ENCODE results near the gene VMAC.
"Not testable (repeated sequence)": the region's sequence is repeated elsewhere in the genome, so short reads cannot be mapped to it uniquely, and the experiment has no call there.

VMAC gene

GRCh38 chr19:5904352-5905113 is at the start of gene VMAC:
VMAC (plus strand) TSS chr19:5904872; CDS start chr19:5904891, 19 bp downstream.
- no peaks in the 10 kb centered on the region for H3K27me3 ChIP-seq (ENCODE audit: control insufficient read depth in 1 of 2, insufficient read depth in 2 of 2, low read length in 2 of 2)
- peak within 1 kb of the TSS; percentile 87 for H3K27ac ChIP-seq (ENCODE audit: low read depth, low read length)
- no peaks in the 10 kb centered on the region for H3K9me3 ChIP-seq (ENCODE audit: control insufficient read depth in 1 of 2, low read length in 2 of 2)
- H3K9ac ChIP-seq (ENCODE audit: low read depth in 1 of 2, low read length in 2 of 2): peak within 1 kb of the TSS; percentile 88 to 91
- peaks cover 0 to 10% of the 10 kb centered on the region in 2 donors for H3K36me3 ChIP-seq (ENCODE audit: control insufficient read depth in 1 of 2, insufficient read depth in 2 of 2, low read length in 2 of 2)
- H3K4me3 ChIP-seq (ENCODE audit: low read depth in 1 of 2, low read length in 2 of 2): peak within 1 kb of the TSS; percentile 90 to 96
- peaks cover 0 to 22% of the 10 kb centered on the region in 2 donors for H3K4me1 ChIP-seq (ENCODE audit: control insufficient read depth in 1 of 2, insufficient read depth in 2 of 2, low read length in 2 of 2)

GRCh38 chr19:5855151-5855550 is 49.5 kb upstream of the VMAC start:
- not testable (repeated sequence) for H3K36me3 ChIP-seq (ENCODE audit: control insufficient read depth in 1 of 2, insufficient read depth in 2 of 2, low read length in 2 of 2); H3K27ac ChIP-seq (ENCODE audit: low read depth, low read length); H3K4me3 ChIP-seq (ENCODE audit: low read depth in 1 of 2, low read length in 2 of 2); H3K9ac ChIP-seq (ENCODE audit: low read depth in 1 of 2, low read length in 2 of 2); H3K9me3 ChIP-seq (ENCODE audit: control insufficient read depth in 1 of 2, low read length in 2 of 2); H3K4me1 ChIP-seq (ENCODE audit: control insufficient read depth in 1 of 2, insufficient read depth in 2 of 2, low read length in 2 of 2); H3K27me3 ChIP-seq (ENCODE audit: control insufficient read depth in 1 of 2, insufficient read depth in 2 of 2, low read length in 2 of 2)

- Histone ChIP-seq H3K36me3 (ENCODE audit: control insufficient read depth in 1 of 2, insufficient read depth in 2 of 2, low read length in 2 of 2) (no peaks in the 10 kb centered on the region), H3K9me3 (ENCODE audit: control insufficient read depth in 1 of 2, low read length in 2 of 2) (no peaks in the 10 kb centered on the region), H3K27ac (ENCODE audit: low read depth, low read length) (no peak overlapping the region), H3K4me3 (ENCODE audit: low read depth in 1 of 2, low read length in 2 of 2) (no peak overlapping the region), H3K9ac (ENCODE audit: low read depth in 1 of 2, low read length in 2 of 2) (no peak overlapping the region), H3K27me3 (ENCODE audit: control insufficient read depth in 1 of 2, insufficient read depth in 2 of 2, low read length in 2 of 2) (no peaks in the 10 kb centered on the region), H3K4me1 (ENCODE audit: control insufficient read depth in 1 of 2, insufficient read depth in 2 of 2, low read length in 2 of 2) (peaks cover 0 to 6% of the 10 kb centered on the region in 2 donors)
Observed at GRCh38 chr19:5857203-5858081, 47.2 kb upstream of the VMAC start.

- H3K4me1 ChIP-seq (ENCODE audit: control insufficient read depth in 1 of 2, insufficient read depth in 2 of 2, low read length in 2 of 2): peaks cover 0 to 6% of the 10 kb centered on the region in 2 donors
- H3K9me3 ChIP-seq (ENCODE audit: control insufficient read depth in 1 of 2, low read length in 2 of 2): no peaks in the 10 kb centered on the region
- H3K4me3 ChIP-seq (ENCODE audit: low read depth in 1 of 2, low read length in 2 of 2): no peak overlapping the region
- no peaks in the 10 kb centered on the region for H3K27me3 ChIP-seq (ENCODE audit: control insufficient read depth in 1 of 2, insufficient read depth in 2 of 2, low read length in 2 of 2)
- no peak overlapping the region for H3K27ac ChIP-seq (ENCODE audit: low read depth, low read length)
- no peaks in the 10 kb centered on the region for H3K36me3 ChIP-seq (ENCODE audit: control insufficient read depth in 1 of 2, insufficient read depth in 2 of 2, low read length in 2 of 2)
- no peak overlapping the region for H3K9ac ChIP-seq (ENCODE audit: low read depth in 1 of 2, low read length in 2 of 2)
Observed at GRCh38 chr19:5863030-5863665, 41.5 kb upstream of the VMAC start.

- H3K27ac ChIP-seq (ENCODE audit: low read depth, low read length): no peak overlapping the region
- no peaks in the 10 kb centered on the region for H3K27me3 ChIP-seq (ENCODE audit: control insufficient read depth in 1 of 2, insufficient read depth in 2 of 2, low read length in 2 of 2)
- H3K4me3 ChIP-seq (ENCODE audit: low read depth in 1 of 2, low read length in 2 of 2): no peak overlapping the region
- H3K9ac ChIP-seq (ENCODE audit: low read depth in 1 of 2, low read length in 2 of 2): no peak overlapping the region
- H3K9me3 ChIP-seq (ENCODE audit: control insufficient read depth in 1 of 2, low read length in 2 of 2): no peaks in the 10 kb centered on the region
- peaks cover 0 to 6% of the 10 kb centered on the region in 2 donors for H3K4me1 ChIP-seq (ENCODE audit: control insufficient read depth in 1 of 2, insufficient read depth in 2 of 2, low read length in 2 of 2)
- no peaks in the 10 kb centered on the region for H3K36me3 ChIP-seq (ENCODE audit: control insufficient read depth in 1 of 2, insufficient read depth in 2 of 2, low read length in 2 of 2)
Observed at GRCh38 chr19:5864013-5864720, 40.5 kb upstream of the VMAC start.

- Histone ChIP-seq H3K9ac (ENCODE audit: low read depth in 1 of 2, low read length in 2 of 2) (no peak overlapping the region), H3K4me1 (ENCODE audit: control insufficient read depth in 1 of 2, insufficient read depth in 2 of 2, low read length in 2 of 2) (peaks cover 0 to 6% of the 10 kb centered on the region in 2 donors), H3K27me3 (ENCODE audit: control insufficient read depth in 1 of 2, insufficient read depth in 2 of 2, low read length in 2 of 2) (no peaks in the 10 kb centered on the region), H3K4me3 (ENCODE audit: low read depth in 1 of 2, low read length in 2 of 2) (no peak overlapping the region), H3K27ac (ENCODE audit: low read depth, low read length) (no peak overlapping the region), H3K36me3 (ENCODE audit: control insufficient read depth in 1 of 2, insufficient read depth in 2 of 2, low read length in 2 of 2) (no peaks in the 10 kb centered on the region), H3K9me3 (ENCODE audit: control insufficient read depth in 1 of 2, low read length in 2 of 2) (no peaks in the 10 kb centered on the region)
Observed at GRCh38 chr19:5864725-5865486, 39.8 kb upstream of the VMAC start.

- Histone ChIP-seq H3K4me1 (ENCODE audit: control insufficient read depth in 1 of 2, insufficient read depth in 2 of 2, low read length in 2 of 2) (peaks cover 0 to 6% of the 10 kb centered on the region in 2 donors), H3K9ac (ENCODE audit: low read depth in 1 of 2, low read length in 2 of 2) (no peak overlapping the region), H3K4me3 (ENCODE audit: low read depth in 1 of 2, low read length in 2 of 2) (no peak overlapping the region), H3K9me3 (ENCODE audit: control insufficient read depth in 1 of 2, low read length in 2 of 2) (no peaks in the 10 kb centered on the region), H3K27ac (ENCODE audit: low read depth, low read length) (no peak overlapping the region), H3K27me3 (ENCODE audit: control insufficient read depth in 1 of 2, insufficient read depth in 2 of 2, low read length in 2 of 2) (no peaks in the 10 kb centered on the region), H3K36me3 (ENCODE audit: control insufficient read depth in 1 of 2, insufficient read depth in 2 of 2, low read length in 2 of 2) (no peaks in the 10 kb centered on the region)
Observed at GRCh38 chr19:5865772-5866171, 38.9 kb upstream of the VMAC start.

- Histone ChIP-seq H3K27ac (ENCODE audit: low read depth, low read length) (no peak overlapping the region), H3K9ac (ENCODE audit: low read depth in 1 of 2, low read length in 2 of 2) (no peak overlapping the region), H3K9me3 (ENCODE audit: control insufficient read depth in 1 of 2, low read length in 2 of 2) (no peaks in the 10 kb centered on the region), H3K4me1 (ENCODE audit: control insufficient read depth in 1 of 2, insufficient read depth in 2 of 2, low read length in 2 of 2) (no peaks in the 10 kb centered on the region), H3K27me3 (ENCODE audit: control insufficient read depth in 1 of 2, insufficient read depth in 2 of 2, low read length in 2 of 2) (no peaks in the 10 kb centered on the region), H3K4me3 (ENCODE audit: low read depth in 1 of 2, low read length in 2 of 2) (no peak overlapping the region), H3K36me3 (ENCODE audit: control insufficient read depth in 1 of 2, insufficient read depth in 2 of 2, low read length in 2 of 2) (no peaks in the 10 kb centered on the region)
Observed at GRCh38 chr19:5867201-5868136, 37.2 kb upstream of the VMAC start.

Data from duodenal mucosa (tissue), 2 donors.